AML-193 (cell line): ENCODE data around the gene POP7.
"Not testable (repeated sequence)": the region's sequence is repeated elsewhere in the genome, so short reads cannot be mapped to it uniquely, and the experiment has no call there.

Experiments
- DNase-seq, 2 experiments: peaks; one replicate each; lab custom pipeline; 2025; lab: John Stamatoyannopoulos, UW

Gene POP7

GRCh38 chr7:100692578-100692961, 13.4 kb upstream of the POP7 start:
- DNase-seq = no peak

GRCh38 chr7:100693312-100694097, 12.4 kb upstream of the POP7 start:
- DNase-seq = no peak

GRCh38 chr7:100694098-100694745, 11.7 kb upstream of the POP7 start, which contains the start of gene GIGYF1:
Gene GIGYF1, minus strand, starts transcription at chr7:100694250. Its CDS starts 6,012 bp downstream, at chr7:100688238.
- peak; percentile 19 to 30 for DNase-seq

GRCh38 chr7:100696123-100696521, 9.8 kb upstream of the POP7 start:
- no peak for DNase-seq

GRCh38 chr7:100699018-100699417, 6.9 kb upstream of the POP7 start:
- no peak for DNase-seq

GRCh38 chr7:100701089-100701488, 4.8 kb upstream of the POP7 start:
- DNase-seq = not testable (repeated sequence)

- DNase-seq = peak; percentile 54 to 59
These were observed 585 bp upstream of the POP7 start for GRCh38 chr7:100705320-100705752.

GRCh38 chr7:100706672-100707311, 871 bp downstream of the POP7 start:
- no peak for DNase-seq

- no peak for DNase-seq
These were observed 2.5 kb downstream of the POP7 start for GRCh38 chr7:100708395-100708794.

GRCh38 chr7:100710452-100710851, 4.5 kb downstream of the POP7 start:
- DNase-seq = no peak

GRCh38 chr7:100711369-100711768, 5.4 kb downstream of the POP7 start:
- no peak for DNase-seq

GRCh38 chr7:100714725-100715124, 8.8 kb downstream of the POP7 start:
- no peak for DNase-seq

- not testable (repeated sequence) for DNase-seq
These were observed 11.2 kb downstream of the POP7 start for GRCh38 chr7:100717073-100717472.

- DNase-seq = no peak
These were observed 13.8 kb downstream of the POP7 start for GRCh38 chr7:100719523-100720278.

GRCh38 chr7:100720279-100720670, 14.4 kb downstream of the POP7 start, which contains the start of gene EPO:
Gene EPO, plus strand, starts transcription at chr7:100720468. Its CDS starts 513 bp downstream, at chr7:100720981.
- DNase-seq = no peak

GRCh38 chr7:100720671-100721504, 15.0 kb downstream of the POP7 start:
- DNase-seq = no peak

- DNase-seq = no peak
These were observed 15.5 kb downstream of the POP7 start for GRCh38 chr7:100721505-100721812.

- DNase-seq = no peak
These were observed 16.7 kb downstream of the POP7 start for GRCh38 chr7:100722480-100723212.

GRCh38 chr7:100723732-100724275, 17.9 kb downstream of the POP7 start:
- no peak for DNase-seq

- DNase-seq = not testable (repeated sequence)
These were observed 18.4 kb downstream of the POP7 start for GRCh38 chr7:100724364-100724763.
